Neural cell (in vitro differentiated cells): Measurements from ENCODE around the gene DIP2C. TPM values are rescaled to one million over a fixed set of nuclear protein-coding genes. Genes with fewer than 3 reads are reported as not detected.

Experiments
- H2AFZ ChIP-seq: fragments of 200-600, 300-800 bp; sonication (generic), shearing (Covaris generic); 2 replicates; pipeline ENCODE4 v1.6.0; 2014; ENCODE audit warnings: low read depth, mild to moderate bottlenecking, antibody characterized with exemption, low read length, moderate library complexity
- H3F3A ChIP-seq: fragments of 200-600 bp; shearing (Covaris generic); 2 replicates; pipeline ENCODE4 v1.6.1; 2016; ENCODE audit warnings: mild to moderate bottlenecking, moderate library complexity, mixed read lengths, antibody characterized with exemption, low read length; ENCODE audit not compliant: insufficient read depth, poor library complexity, severe bottlenecking
- H3K27ac ChIP-seq: fragments of 200-600, 300-800 bp; sonication (generic), shearing (Covaris generic); 2 replicates; pipeline ENCODE4 v1.5.1; 2014; ENCODE audit warnings: mild to moderate bottlenecking, low read length, moderate library complexity
- H3K27me3 ChIP-seq: fragments of 300-800, 200-600 bp; sonication (generic), shearing (Covaris generic); 2 replicates; pipeline ENCODE4 v1.6.0; 2014; ENCODE audit warnings: mild to moderate bottlenecking, low read depth, low read length, moderate library complexity; ENCODE audit not compliant: insufficient read depth
- H3K36me3 ChIP-seq: fragments of 300-800, 200-600 bp; sonication (generic), shearing (Covaris generic); 2 replicates; pipeline ENCODE4 v1.5.1; 2014; ENCODE audit warnings: mild to moderate bottlenecking, antibody characterized with exemption, low read length, moderate library complexity; ENCODE audit not compliant: insufficient read depth
- H3K4me2 ChIP-seq: fragments of 300-800, 200-600 bp; sonication (generic), shearing (Covaris generic); 2 replicates; pipeline ENCODE4 v1.6.0; 2014; ENCODE audit warnings: mild to moderate bottlenecking, low read length
- H3K4me3 ChIP-seq: fragments of 300-800, 200-600 bp; sonication (generic), shearing (Covaris generic); 2 replicates; pipeline ENCODE4 v1.5.1; 2014; ENCODE audit warnings: mild to moderate bottlenecking, low read length, moderate library complexity
- H3K79me2 ChIP-seq: fragments of 200-600 bp; shearing (Covaris generic); replicated peaks from 2 replicates; pipeline ENCODE4 v1.6.0; 2014; ENCODE audit warnings: mild to moderate bottlenecking, low read length, moderate library complexity; ENCODE audit not compliant: insufficient read depth
- H3K9ac ChIP-seq: fragments of 300-800, 200-600 bp; sonication (generic), shearing (Covaris generic); 2 replicates; pipeline ENCODE4 v1.6.1; 2016; ENCODE audit warnings: mild to moderate bottlenecking, low read length, mixed read lengths
- H3K9me2 ChIP-seq: fragments of 200-600 bp; shearing (Covaris generic); 2 replicates; pipeline ENCODE4 v1.6.1; 2016; ENCODE audit warnings: mild to moderate bottlenecking, low read length, mixed read lengths; ENCODE audit not compliant: insufficient read depth
- H3K9me3 ChIP-seq: fragments of 200-600, 300-800 bp; sonication (generic), shearing (Covaris generic); 2 replicates; pipeline ENCODE4 v1.6.1; 2016; ENCODE audit warnings: mild to moderate bottlenecking, mixed run types, low read length, moderate library complexity, mixed read lengths
- H4K20me1 ChIP-seq: fragments of 200-600 bp; shearing (Covaris generic); 2 replicates; pipeline ENCODE4 v1.6.1; 2016; ENCODE audit warnings: mild to moderate bottlenecking, mixed run types; ENCODE audit not compliant: insufficient read depth
- CTCF ChIP-seq: fragments of 450-650 bp; IDR thresholded peaks from 2 replicates; pipeline ENCODE4 v1.5.1; 2014; ENCODE audit warnings: antibody characterized with exemption, mild to moderate bottlenecking, moderate library complexity; ENCODE audit not compliant: poor library complexity, severe bottlenecking
- EP300 ChIP-seq: fragments of 450-650 bp; conservative IDR thresholded peaks from 2 replicates; pipeline ENCODE4 v1.6.1; 2014; ENCODE audit warnings: antibody characterized with exemption, mild to moderate bottlenecking, moderate library complexity; ENCODE audit not compliant: poor library complexity, severe bottlenecking
- MXI1 ChIP-seq: fragments of 450-650 bp; conservative IDR thresholded peaks from 2 replicates; pipeline ENCODE4 v1.6.1; 2014; ENCODE audit warnings: antibody characterized with exemption, mild to moderate bottlenecking; ENCODE audit not compliant: poor library complexity, severe bottlenecking
- POLR2AphosphoS5 ChIP-seq: IDR thresholded peaks from 2 replicates; pipeline ENCODE4 v1.6.1; 2012
- RAD21 ChIP-seq: fragments of 450-650 bp; conservative IDR thresholded peaks from 2 replicates; pipeline ENCODE4 v1.6.1; 2014; ENCODE audit warnings: antibody characterized with exemption, mild to moderate bottlenecking, moderate library complexity
- SMC3 ChIP-seq: fragments of 450-650 bp; conservative IDR thresholded peaks from 2 replicates; pipeline ENCODE4 v1.6.1; 2014; ENCODE audit warnings: antibody characterized with exemption, mild to moderate bottlenecking, moderate library complexity; ENCODE audit not compliant: poor library complexity
- TAF1 ChIP-seq: IDR thresholded peaks from 2 replicates; pipeline ENCODE4 v1.6.1; 2012; ENCODE audit warnings: low read depth
- polyA plus RNA-seq: library from polyadenylated mRNA; depleted of rRNA; stranded (reverse); fragments of >200 nt; gene quantifications from 2 replicates; pipeline ENCODE4 v1.2.3, GENCODE V29; 2014
- TF ChIP-seq, protein P1 (sequence below): IDR thresholded peaks from 2 replicates; pipeline ENCODE4 v1.6.1; 2012; ENCODE audit warnings: borderline replicate concordance

The DIP2C gene
- polyA plus RNA-seq, 1 donor from 2014 or later, result 24.1 TPM

- H4K20me1 ChIP-seq, result peaks cover 12% of the 10 kb centered on the region
- TF ChIP-seq MXI1, result peak; percentile 62
- TF ChIP-seq SMC3, result no peak
- H3K27me3 ChIP-seq, result no peaks in the 10 kb centered on the region
- H3K79me2 ChIP-seq, result peaks cover 58% of the 10 kb centered on the region
- H3F3A ChIP-seq, result peaks cover 4% of the 10 kb centered on the region
- H2AFZ ChIP-seq, result no peak overlapping the region
- H3K4me3 ChIP-seq, result peak overlapping the region; percentile 50
- H3K27ac ChIP-seq, result peak overlapping the region; percentile 70
- peak overlapping the region; percentile 54 for H3K4me2 ChIP-seq
- no peaks in the 10 kb centered on the region for H3K9me2 ChIP-seq
- no peaks in the 10 kb centered on the region for H3K36me3 ChIP-seq
- no peaks in the 10 kb centered on the region for H3K9me3 ChIP-seq
- peak overlapping the region; percentile 39 for H3K9ac ChIP-seq
Measured at GRCh38 chr10:547591-548081, 141.8 kb downstream of the DIP2C start.

DNA sequence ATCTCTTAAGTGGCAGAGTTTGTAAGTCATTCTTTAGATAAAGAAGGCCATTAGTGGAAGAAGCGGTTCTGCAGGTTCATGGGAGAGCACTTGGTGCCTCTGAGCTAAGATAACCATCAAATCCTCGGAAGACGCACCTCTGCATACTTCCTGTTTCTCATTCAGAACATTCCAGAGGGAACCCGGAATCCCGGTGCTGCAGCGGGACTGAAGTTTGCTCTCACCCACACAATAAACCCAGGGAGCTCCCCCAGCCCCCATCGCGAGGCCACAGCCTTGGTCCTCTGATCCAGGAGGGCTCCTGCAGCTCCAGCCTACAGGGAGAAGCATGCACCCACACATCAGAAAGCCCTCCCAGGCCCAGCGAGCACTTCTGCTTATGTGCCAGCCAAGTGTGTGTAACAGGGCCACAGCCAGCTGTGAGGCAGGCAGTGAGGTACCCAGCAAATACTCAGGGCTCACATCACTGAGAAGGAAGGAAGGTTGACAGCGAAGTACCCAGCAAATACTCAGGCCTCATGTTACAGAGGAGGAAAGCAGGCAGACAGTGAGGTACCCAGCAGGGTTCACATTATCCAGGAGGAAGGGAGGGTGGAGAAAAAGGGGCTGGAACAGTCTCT is 142.4 kb downstream of the DIP2C start:
- TF ChIP-seq EP300 (no peak), MXI1 (no peak), SMC3 (no peak), CTCF (no peak), POLR2AphosphoS5 (no peak), TAF1 (no peak), RAD21 (no peak)
- TF ChIP-seq, protein P1, sequence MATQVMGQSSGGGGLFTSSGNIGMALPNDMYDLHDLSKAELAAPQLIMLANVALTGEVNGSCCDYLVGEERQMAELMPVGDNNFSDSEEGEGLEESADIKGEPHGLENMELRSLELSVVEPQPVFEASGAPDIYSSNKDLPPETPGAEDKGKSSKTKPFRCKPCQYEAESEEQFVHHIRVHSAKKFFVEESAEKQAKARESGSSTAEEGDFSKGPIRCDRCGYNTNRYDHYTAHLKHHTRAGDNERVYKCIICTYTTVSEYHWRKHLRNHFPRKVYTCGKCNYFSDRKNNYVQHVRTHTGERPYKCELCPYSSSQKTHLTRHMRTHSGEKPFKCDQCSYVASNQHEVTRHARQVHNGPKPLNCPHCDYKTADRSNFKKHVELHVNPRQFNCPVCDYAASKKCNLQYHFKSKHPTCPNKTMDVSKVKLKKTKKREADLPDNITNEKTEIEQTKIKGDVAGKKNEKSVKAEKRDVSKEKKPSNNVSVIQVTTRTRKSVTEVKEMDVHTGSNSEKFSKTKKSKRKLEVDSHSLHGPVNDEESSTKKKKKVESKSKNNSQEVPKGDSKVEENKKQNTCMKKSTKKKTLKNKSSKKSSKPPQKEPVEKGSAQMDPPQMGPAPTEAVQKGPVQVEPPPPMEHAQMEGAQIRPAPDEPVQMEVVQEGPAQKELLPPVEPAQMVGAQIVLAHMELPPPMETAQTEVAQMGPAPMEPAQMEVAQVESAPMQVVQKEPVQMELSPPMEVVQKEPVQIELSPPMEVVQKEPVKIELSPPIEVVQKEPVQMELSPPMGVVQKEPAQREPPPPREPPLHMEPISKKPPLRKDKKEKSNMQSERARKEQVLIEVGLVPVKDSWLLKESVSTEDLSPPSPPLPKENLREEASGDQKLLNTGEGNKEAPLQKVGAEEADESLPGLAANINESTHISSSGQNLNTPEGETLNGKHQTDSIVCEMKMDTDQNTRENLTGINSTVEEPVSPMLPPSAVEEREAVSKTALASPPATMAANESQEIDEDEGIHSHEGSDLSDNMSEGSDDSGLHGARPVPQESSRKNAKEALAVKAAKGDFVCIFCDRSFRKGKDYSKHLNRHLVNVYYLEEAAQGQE, result peak; percentile 42
- H3K27me3 ChIP-seq, result no peaks in the 10 kb centered on the region
- no peak overlapping the region for H2AFZ ChIP-seq
- H3K9ac ChIP-seq, result peak overlapping the region; percentile 39
- H3K9me3 ChIP-seq, result no peaks in the 10 kb centered on the region
- peaks cover 12% of the 10 kb centered on the region for H4K20me1 ChIP-seq
- H3K4me2 ChIP-seq, result peak overlapping the region; percentile 54
- peak overlapping the region; percentile 70 for H3K27ac ChIP-seq
- H3F3A ChIP-seq, result peaks cover 4% of the 10 kb centered on the region
- H3K79me2 ChIP-seq, result peaks cover 58% of the 10 kb centered on the region
- H3K4me3 ChIP-seq, result peak overlapping the region; percentile 50
- H3K36me3 ChIP-seq, result no peaks in the 10 kb centered on the region
- no peaks in the 10 kb centered on the region for H3K9me2 ChIP-seq
